GM19455 (cell line): ENCODE data around the gene ACTL6A.
A peak's percentile ranks its signal among the peaks of the same experiment; 100 is the strongest.

Source experiments
- ATAC-seq: cut with Tn5 transposase; IDR thresholded peaks from one replicate; pipeline ENCODE4 v1.9.1; 2021; ENCODE audit not compliant: unreplicated experiment

The ACTL6A gene

DNA sequence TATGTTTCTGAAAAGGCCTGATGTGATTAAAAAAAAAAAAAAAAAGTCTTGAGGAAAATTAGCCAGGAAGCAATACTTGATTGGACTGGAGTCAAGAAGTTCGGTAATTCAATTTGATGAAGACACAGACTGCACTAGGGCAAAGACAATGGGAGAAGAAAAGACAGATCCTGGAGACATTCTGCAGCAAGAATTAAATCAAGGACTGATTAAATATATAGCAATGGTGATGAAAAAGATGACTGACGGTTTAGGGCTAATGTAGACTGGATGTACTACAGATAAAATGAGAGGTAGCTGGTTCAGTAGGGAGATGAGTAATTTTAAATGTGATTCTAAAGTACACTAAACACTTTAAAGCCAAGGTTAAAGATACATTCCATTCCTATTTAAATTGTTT, 27.9 kb downstream of the ACTL6A start:
- no peak for ATAC-seq

DNA sequence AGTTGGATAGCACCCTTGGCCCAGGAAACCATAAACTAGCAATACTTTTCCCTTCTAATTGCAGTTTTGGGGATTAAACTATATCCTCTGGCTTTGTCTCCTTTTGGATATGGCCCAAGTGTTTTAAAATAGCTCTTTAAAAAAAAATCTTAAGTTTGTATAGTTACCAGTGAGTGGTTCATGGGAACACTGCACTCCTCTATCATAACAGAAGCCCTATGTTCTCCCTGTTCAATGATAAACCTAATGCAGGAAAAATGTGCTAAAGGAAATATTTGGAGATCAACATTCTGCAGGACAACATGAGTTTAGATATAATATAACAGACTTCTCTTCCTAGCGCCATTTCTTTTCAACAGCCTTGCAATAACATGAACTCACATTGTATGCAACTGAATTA, 28.6 kb downstream of the ACTL6A start:
- no peak for ATAC-seq

DNA sequence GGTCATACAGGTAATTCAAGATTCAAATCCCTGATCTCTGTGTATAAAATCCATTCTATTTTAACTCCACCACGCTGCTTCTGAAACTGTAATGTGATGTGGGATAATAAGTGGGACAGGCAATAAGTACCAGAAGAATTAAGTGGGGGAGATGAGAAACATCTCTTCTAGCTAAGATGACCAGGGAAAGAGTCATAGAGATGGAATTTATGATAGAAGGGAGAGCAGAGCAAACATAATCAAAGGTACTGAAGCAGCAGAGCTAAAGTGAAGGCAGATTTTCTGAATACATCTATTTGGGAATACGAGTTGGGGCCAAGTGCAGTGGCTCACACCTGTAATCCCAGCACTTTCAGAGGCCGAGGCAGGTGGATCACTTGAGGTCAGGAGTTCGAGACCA, 36.8 kb downstream of the ACTL6A start:
- no peak for ATAC-seq

DNA sequence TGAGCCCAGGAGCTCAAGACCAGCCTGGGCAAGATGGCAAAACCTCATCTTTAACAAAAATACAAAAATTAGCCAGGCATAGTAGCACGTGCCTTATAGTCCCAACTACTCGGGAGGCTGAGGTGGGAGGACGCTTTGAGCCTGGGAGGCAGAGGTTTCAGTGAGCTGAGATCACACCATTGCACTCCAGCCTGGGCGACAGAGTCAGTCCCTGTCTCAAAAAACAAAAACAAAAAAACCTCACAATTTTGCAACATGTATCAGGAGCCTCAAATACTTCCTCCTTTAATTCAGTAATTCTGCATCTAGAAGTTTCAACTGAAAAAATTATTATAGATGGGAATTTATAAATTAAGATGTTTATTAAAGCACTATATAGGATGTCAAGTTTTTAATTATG, 40.6 kb downstream of the ACTL6A start:
- no peak for ATAC-seq

DNA sequence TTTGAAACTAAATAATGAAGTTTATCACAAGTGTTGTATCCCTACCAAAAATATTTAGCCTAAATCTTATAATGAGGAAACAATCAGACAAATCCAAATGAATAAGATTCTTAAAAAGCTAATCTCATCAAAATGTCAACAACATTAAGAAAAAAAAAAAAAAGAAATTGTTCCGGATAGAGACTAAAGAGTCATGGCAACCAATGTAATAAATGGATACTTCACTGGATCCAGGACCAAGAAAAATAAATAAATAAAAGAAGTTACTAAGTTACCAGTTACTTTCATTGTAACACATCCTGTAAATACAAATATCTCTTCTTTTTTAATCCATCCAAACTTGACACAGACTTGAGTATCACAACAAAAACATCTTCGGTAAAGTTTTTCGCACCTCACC, 41.1 kb downstream of the ACTL6A start:
- no peak for ATAC-seq

DNA sequence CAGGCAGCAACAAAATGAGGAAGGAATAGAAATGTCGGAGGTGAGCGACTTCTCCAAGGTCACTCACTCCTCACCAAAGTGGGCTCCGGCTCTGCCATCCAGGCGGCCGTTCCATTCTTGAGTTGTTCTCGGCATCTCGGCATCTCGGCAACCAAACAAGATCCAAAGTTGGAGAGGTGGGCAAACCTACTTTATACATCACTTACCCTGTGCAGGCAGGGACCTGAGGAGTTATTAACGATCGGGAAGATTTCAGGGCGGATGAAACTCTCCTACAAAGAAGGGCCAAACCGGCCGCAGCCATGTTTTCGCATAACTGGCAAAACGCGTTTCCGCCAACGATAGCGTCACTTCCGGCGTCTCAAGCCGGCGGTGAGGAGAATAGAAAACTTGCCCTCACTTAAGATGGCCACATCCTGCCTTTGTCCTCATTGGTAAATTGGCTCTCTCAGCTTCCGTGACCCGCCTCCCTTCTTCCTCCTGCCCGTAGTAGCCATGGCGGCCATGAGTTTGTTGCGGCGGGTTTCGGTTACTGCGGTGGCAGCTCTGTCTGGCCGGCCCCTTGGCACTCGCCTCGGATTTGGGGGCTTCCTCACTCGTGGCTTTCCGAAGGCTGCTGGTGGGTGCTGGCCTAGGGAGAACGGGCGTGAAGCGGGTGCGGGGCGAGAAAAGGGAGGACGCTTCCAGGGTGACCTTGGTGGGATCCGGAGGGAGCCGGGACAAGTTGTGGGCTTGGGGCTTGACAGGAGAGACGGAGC, 41.8 kb downstream of the ACTL6A start, which contains the start of the genes MRPL47 and NDUFB5:
TSS of gene MRPL47 (minus strand) at position 318 of the 758 bp plus-strand sequence. CDS start at position 304, 14 bp downstream.
TSS of gene NDUFB5 (plus strand) at position 474 of the 758 bp plus-strand sequence. CDS start at position 496, 22 bp downstream.
- peak; percentile 97 for ATAC-seq

DNA sequence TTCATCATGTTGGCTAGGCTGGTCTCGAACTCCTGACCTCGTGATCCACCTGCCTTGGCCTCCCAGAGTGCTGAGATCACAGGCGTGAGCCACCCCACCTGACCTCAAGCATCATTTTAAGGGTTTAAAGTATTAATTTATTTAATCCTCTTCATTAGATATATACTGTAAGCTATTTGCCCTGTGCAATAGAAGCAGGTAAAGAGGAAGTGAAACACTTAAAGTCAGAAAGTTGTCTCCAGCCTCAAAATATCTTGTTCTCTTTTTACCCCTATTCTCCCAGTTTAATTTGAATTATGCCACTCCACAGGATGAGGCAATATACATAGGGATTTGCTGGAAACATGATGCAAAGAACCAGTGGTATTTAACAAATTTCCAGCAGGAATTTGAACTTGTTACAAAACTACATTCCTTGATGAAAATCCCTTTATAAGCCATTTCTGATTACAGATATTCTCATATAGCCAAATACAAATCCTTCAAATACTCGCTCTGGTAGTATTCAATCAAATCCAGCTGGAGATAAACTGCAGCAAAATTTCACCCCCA, 43.9 kb downstream of the ACTL6A start:
- no peak for ATAC-seq

DNA sequence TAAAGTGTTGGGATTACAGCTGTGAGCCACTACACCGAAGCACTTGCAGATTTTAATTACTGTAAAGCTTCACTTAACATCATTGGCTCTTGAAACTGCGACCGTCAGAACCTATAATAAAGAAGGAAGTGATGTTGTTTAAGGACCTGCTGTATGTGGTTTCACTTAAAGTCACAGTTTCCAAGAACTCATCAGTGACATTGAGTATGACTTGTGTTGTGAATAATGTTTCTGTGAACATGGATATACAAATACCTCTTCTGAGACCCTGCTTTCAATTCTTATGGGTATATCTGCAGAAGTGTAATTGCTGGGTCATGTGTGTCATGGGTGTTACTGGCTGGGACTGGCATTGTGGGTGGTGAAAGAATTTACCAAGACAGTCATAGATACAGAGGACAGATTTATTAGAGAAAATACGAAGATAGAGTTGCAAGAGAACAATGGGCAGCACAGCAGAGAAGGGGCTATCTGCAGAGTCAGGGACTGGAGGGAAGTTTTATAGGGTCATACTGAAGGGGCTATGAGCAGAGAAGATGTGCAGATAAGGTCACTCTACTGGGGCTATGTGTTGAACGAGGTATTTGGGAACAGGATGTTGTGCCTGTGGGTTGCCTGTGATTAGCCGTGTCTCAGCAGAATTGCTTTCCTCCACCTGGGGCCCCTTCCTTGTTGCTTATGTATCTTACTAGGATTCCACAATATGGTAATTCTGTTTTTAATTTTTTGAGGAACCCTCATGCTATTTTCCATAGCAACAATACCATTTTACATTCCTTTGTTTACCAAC, 46.4 kb downstream of the ACTL6A start:
- peak; percentile 52 for ATAC-seq

DNA sequence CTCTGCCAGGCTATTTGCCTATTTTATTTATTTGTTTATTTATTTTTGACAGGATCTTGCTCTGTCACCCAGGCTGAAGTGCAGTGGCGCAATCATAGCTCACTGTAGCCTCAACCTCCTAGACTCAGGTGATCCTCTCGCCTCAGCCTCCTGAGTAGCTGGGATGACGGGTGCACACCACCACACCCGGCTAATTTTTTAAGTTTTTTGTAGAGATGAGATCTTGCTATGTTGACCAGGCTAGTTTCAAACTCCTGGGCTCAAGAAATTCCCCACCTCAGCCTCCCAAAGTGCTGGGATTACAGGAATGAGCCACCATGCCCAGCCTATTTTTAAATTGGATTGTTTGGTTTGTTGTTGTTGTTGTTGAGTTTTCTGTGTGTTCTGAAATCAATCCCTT, 47.3 kb downstream of the ACTL6A start:
- no peak for ATAC-seq

DNA sequence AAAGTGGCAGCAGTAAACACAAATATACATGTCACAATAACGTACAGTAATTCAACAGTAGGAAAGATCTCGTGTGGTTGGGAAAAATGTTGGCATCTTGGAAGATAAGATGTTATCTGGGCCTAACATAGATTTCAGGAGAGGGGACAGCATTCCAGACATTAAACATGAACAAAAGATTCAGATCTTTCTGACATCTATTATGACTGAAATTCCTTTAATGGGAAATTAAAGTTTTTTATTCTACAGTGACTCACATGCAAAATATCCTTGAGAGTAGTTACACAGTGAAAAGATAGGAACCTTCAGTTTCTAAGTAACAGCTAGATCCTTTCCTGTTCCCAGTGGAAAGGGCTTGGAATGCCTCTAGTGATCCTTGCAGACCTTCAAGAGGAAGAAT, 51.1 kb downstream of the ACTL6A start:
- ATAC-seq = no peak

DNA sequence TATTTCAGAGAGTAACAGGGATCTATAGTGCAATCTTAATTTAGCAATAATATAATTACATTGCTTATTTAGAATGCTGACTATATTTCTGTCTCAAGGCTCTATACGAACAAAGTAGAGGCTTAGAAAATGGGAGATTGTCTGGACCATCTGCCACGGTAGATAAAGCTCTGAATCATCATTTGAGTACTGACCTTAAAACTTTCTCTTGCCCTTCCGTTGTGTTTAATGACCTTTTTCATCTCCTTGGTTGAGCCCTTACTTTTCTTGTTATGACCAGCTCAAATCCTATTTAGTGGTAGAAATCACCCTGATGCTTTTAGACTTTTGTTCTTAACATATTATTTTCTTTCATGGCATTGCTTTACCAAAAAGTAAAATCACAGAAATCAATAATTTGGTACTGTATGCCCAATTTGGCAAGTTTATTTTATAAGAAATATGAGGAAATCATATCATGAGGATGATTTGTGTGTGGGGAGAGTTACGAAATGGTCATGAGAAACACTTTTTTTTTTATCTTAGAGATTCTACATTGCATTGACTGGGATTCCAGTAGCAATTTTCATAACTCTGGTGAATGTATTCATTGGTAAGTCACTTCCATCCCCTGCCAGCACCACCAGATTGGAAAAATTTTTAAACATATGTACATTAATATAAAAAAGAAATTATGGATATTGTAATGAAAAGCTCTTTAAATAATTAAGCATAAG, 52.9 kb downstream of the ACTL6A start:
- no peak for ATAC-seq

DNA sequence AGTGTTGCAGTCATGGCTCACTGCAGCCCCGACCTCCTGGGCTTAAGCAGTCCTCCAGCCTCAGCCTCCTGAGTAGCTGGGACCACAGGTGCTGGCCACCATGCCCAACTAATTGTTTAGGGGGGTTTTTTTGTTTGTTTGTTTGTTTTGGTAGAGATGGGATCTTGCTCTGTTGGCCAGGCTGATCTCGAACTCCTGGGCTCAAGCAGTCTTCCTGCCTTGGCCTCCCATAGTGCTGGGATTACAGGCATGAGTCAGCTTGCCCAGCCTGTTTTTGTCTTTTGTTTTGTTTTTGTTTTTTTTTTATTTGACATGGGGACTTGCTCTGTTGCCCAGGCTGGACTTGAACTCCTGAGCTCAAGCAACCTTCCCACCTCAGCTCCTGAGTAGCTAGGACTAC, 59.3 kb downstream of the ACTL6A start:
- ATAC-seq = no peak

DNA sequence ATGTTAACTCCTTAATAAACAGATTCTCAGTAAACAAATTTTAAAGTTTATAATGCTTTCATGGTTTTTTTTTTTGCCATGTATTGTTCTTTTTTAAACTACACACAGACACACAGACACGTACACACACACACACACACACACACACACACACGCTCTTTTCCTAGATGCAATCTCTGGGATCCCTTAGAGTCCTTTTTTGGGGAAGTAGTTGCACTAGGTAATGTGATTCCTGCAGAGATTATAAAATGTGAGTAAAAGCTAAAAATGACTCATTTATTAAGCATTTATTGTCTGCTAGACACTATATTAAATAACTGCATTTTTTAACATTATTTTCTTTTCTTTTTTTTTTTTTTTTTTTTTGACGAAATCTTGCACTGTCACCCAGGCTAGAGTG, 61.7 kb downstream of the ACTL6A start:
- no peak for ATAC-seq

DNA sequence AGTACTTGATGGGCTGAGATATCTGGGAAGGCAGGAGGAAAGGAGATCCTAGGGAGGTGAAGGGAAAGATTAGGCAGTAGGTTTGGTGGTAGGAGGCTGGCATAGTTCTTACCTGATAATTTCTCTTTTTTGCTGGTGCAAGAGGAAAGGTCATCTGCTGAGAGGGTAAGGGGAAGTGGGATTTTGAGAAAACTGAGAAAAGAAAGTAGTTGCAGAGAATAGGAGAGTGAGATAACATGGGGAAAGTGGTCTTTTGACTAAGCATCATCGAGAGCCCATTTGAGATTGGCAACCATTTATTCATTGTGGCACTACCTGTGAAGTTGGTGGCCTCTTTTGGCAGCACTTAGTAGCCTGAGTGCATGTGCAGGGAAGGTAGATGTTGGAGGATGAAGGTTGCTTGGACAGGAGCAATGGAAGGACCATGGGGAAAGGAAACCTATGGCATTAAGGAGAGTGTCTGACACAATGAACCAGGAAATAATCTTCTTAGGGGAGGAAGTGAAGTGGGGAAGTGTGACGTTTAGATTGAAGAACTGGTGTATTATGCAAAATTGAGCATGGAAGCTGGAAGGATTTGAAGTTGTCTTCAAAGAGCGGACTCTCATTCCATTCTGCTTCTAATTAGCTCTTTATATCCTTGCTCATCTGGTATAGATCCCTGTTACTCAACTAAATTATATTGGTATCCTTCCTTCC, 68.2 kb downstream of the ACTL6A start:
- ATAC-seq = no peak
